Stimulated activated CD8-positive, alpha-beta memory T cell treated with anti-CD3 and anti-CD28 coated beads, Interleukin-12 subunit alpha, Interleukin-12 subunit beta, amount 100 ng/mL, for 24 hours (primary cell): ENCODE results near the gene OR52J3.
"Not testable (repeated sequence)": the region's sequence is repeated elsewhere in the genome, so short reads cannot be mapped to it uniquely, and the experiment has no call there.

Experiments used
- DNase-seq: peaks from one replicate; pipeline ENCODE4 v3.0.0-alpha.2; 2020; ENCODE audit errors: extremely low read depth

The OR52J3 gene

GRCh38 chr11:5046226-5046625, at the start of gene OR52J3:
OR52J3 (plus strand) TSS chr11:5046526; CDS start chr11:5046526, 0 bp downstream.
- DNase-seq: no peak

GRCh38 chr11:5004424-5005274, 41.7 kb upstream of the OR52J3 start:
- no peak for DNase-seq

GRCh38 chr11:5007561-5007960, 38.8 kb upstream of the OR52J3 start:
- no peak for DNase-seq

- no peak for DNase-seq
These were observed 35.1 kb upstream of the OR52J3 start for GRCh38 chr11:5011254-5011653.

GRCh38 chr11:5013012-5013411, 33.3 kb upstream of the OR52J3 start:
- DNase-seq: no peak

GRCh38 chr11:5021996-5022395, 24.3 kb upstream of the OR52J3 start:
- DNase-seq: no peak

- DNase-seq: no peak
These were observed 9.7 kb upstream of the OR52J3 start for GRCh38 chr11:5036669-5037068.

- no peak for DNase-seq
These were observed 8.4 kb upstream of the OR52J3 start for GRCh38 chr11:5037926-5038325.

GRCh38 chr11:5038341-5038740, 8.0 kb upstream of the OR52J3 start:
- no peak for DNase-seq

- no peak for DNase-seq
These were observed 5.5 kb upstream of the OR52J3 start for GRCh38 chr11:5040876-5041275.

- no peak for DNase-seq
These were observed 4.2 kb upstream of the OR52J3 start for GRCh38 chr11:5042091-5042490.

GRCh38 chr11:5043380-5043779, 2.9 kb upstream of the OR52J3 start:
- no peak for DNase-seq

GRCh38 chr11:5046754-5047330, 516 bp downstream of the OR52J3 start:
- DNase-seq: no peak

GRCh38 chr11:5058679-5059078, 12.4 kb downstream of the OR52J3 start:
- DNase-seq: not testable (repeated sequence)

- no peak for DNase-seq
These were observed 13.1 kb downstream of the OR52J3 start, which contains the start of gene OR52E2 for GRCh38 chr11:5059391-5059790. OR52E2 (minus strand) TSS chr11:5059627; CDS start chr11:5059627, 0 bp downstream.

GRCh38 chr11:5065027-5065426, 18.7 kb downstream of the OR52J3 start:
- no peak for DNase-seq

- no peak for DNase-seq
These were observed 22.9 kb downstream of the OR52J3 start, which contains the start of gene OR52E1 for GRCh38 chr11:5069272-5069671. OR52E1 (plus strand) TSS chr11:5069572.

GRCh38 chr11:5071799-5072198, 25.5 kb downstream of the OR52J3 start:
- no peak for DNase-seq

- no peak for DNase-seq
These were observed 35.1 kb downstream of the OR52J3 start for GRCh38 chr11:5081405-5081804.

- no peak for DNase-seq
These were observed 37.3 kb downstream of the OR52J3 start for GRCh38 chr11:5083602-5084001.

- no peak for DNase-seq
These were observed 42.2 kb downstream of the OR52J3 start for GRCh38 chr11:5088556-5088955.

- no peak for DNase-seq
These were observed 44.3 kb downstream of the OR52J3 start for GRCh38 chr11:5090668-5091067.
